Thoracic aorta (tissue), 2 donors: ENCODE results near the gene OTOS. TPM values are rescaled to one million over a fixed set of nuclear protein-coding genes. Genes with fewer than 3 reads are reported as not detected.

Experiments
- ATAC-seq: fragments of 150-250 bp; one replicate; pipeline ENCODE4 v1.8.0; 2017; ENCODE audit warnings: low read depth; ENCODE audit not compliant: insufficient number of reproducible peaks, low FRiP score
- DNase-seq: peaks from one replicate; pipeline ENCODE4 v3.0.0-alpha.2; 2020; ENCODE audit warnings: low spot score
- H3K27ac ChIP-seq, 2 donors: fragments of 200-600 bp; sonication (generic); 1 replicate in 1 of 2; 2 replicates in 1 of 2; pipeline ENCODE4 v1.5.1; 2016; ENCODE audit warnings: mild to moderate bottlenecking in 2 of 2, moderate library complexity in 2 of 2
- H3K27me3 ChIP-seq: fragments of 200-600 bp; sonication (generic); replicated peaks from 2 replicates; pipeline ENCODE4 v1.6.0; 2016; ENCODE audit warnings: mild to moderate bottlenecking; ENCODE audit not compliant: insufficient read depth
- H3K36me3 ChIP-seq: fragments of 200-600 bp; sonication (generic); one replicate; pipeline ENCODE4 v1.5.1; 2016
- H3K4me1 ChIP-seq, 2 donors: fragments of 200-600 bp; sonication (generic); 1 replicate in 1 of 2; 2 replicates in 1 of 2; pipeline versions ENCODE4 v1.5.1 to v1.6.0; 2016; ENCODE audit warnings: low read depth in 2 of 2, mild to moderate bottlenecking in 1 of 2; ENCODE audit not compliant: control insufficient read depth in 1 of 2
- H3K4me3 ChIP-seq: fragments of 200-600 bp; sonication (generic); 2 replicates; pipeline ENCODE4 v1.5.1; 2016; ENCODE audit warnings: mild to moderate bottlenecking
- H3K9me3 ChIP-seq: fragments of 200-600 bp; sonication (generic); 2 replicates; pipeline ENCODE4 v1.5.1; 2016
- CTCF ChIP-seq: fragments of 200-600 bp; sonication (generic); IDR thresholded peaks from one replicate; pipeline ENCODE4 v1.5.1; 2019; ENCODE audit warnings: antibody characterized with exemption
- total RNA-seq, 2 donors: library from RNA; depleted of rRNA; stranded (reverse); fragments of >200 nt; gene quantifications; one replicate each; pipeline versions ENCODE4 v1.1.0 to v1.2.3, GENCODE V29; 2016

Gene OTOS
- total RNA-seq, 2 donors from 2014 or later, result not detected

GRCh38 chr2:240098349-240098748 is 42.1 kb downstream of the OTOS start:
- Histone ChIP-seq H3K4me3 (no peak overlapping the region), H3K4me1 (no peaks in the 10 kb centered on the region), H3K27me3 (peaks cover 11% of the 10 kb centered on the region), H3K36me3 (no peaks in the 10 kb centered on the region), H3K9me3 (peaks cover 5% of the 10 kb centered on the region), H3K27ac (no peak overlapping the region)
- DNase-seq (no peak), ATAC-seq (no peak)
- TF ChIP-seq CTCF, result no peak

GRCh38 chr2:240095556-240096523 is 44.6 kb downstream of the OTOS start:
- peaks cover 11% of the 10 kb centered on the region for H3K27me3 ChIP-seq

GRCh38 chr2:240089306-240089705 is 51.2 kb downstream of the OTOS start:
- no peak for TF ChIP-seq CTCF
- Histone ChIP-seq H3K4me3 (no peak overlapping the region), H3K36me3 (no peaks in the 10 kb centered on the region), H3K9me3 (peaks cover 9% of the 10 kb centered on the region), H3K4me1 (no peaks in the 10 kb centered on the region), H3K27ac (no peak overlapping the region), H3K27me3 (no peaks in the 10 kb centered on the region)
- DNase-seq (no peak), ATAC-seq (no peak)

More at GRCh38 chr2:240095556-240096523, 44.6 kb downstream of the OTOS start:
- peaks cover 5% of the 10 kb centered on the region for H3K9me3 ChIP-seq
- ATAC-seq, result no peak
- H3K27ac ChIP-seq, result no peak overlapping the region
- no peak for DNase-seq
- no peaks in the 10 kb centered on the region for H3K4me1 ChIP-seq
- H3K4me3 ChIP-seq, result no peak overlapping the region
- no peaks in the 10 kb centered on the region for H3K36me3 ChIP-seq
- TF ChIP-seq CTCF, result no peak

Other genes starting within 250 kb of the OTOS start
- gene NDUFA10, start 115.3 kb downstream of the OTOS start, total RNA-seq, result 10 to 100 TPM; 61.0 to 78.4 TPM
- gene OR6B2, start 110.2 kb downstream of the OTOS start, total RNA-seq, result not detected
- not detected for gene OR6B3, start 87.1 kb downstream of the OTOS start, total RNA-seq
- gene COPS9, start 4.4 kb downstream of the OTOS start, total RNA-seq, result 100 to 1,000 TPM; 101 to 115 TPM